Coronary artery (tissue), 2 donors: ENCODE data around the gene TEKT2.

Experiments
- DNase-seq: peaks from one replicate; pipeline ENCODE4 v3.0.0-alpha.2; 2017; ENCODE audit warnings: low spot score
- H3K27ac ChIP-seq, 2 donors: fragments of 200-600 bp; sonication (generic); one replicate each; pipeline ENCODE4 v1.5.1; 2016 to 2019
- H3K4me3 ChIP-seq: fragments of 200-600 bp; sonication (generic); 2 replicates; pipeline ENCODE4 v1.5.1; 2016; ENCODE audit warnings: mild to moderate bottlenecking, moderate library complexity
- CTCF ChIP-seq: fragments of 200-600 bp; sonication (generic); IDR thresholded peaks from one replicate; pipeline ENCODE4 v1.5.1; 2019; ENCODE audit warnings: antibody characterized with exemption

Gene TEKT2

GRCh38 chr1:36115200-36115669 is 31.3 kb downstream of the TEKT2 start:
- DNase-seq = peak; percentile 88
- no peak for TF ChIP-seq CTCF
- Histone ChIP-seq H3K4me3 (peak overlapping the region; percentile 4), H3K27ac (peak overlapping the region; percentile 88 to 92)

- no peak for DNase-seq
- Histone ChIP-seq H3K4me3 (no peak overlapping the region), H3K27ac (peak overlapping the region; percentile 88 to 92)
- TF ChIP-seq CTCF = no peak
Measured at GRCh38 chr1:36115931-36116330, 32.0 kb downstream of the TEKT2 start.

- Histone ChIP-seq H3K4me3 (no peak overlapping the region), H3K27ac (peak overlapping the region; percentile 88 to 92)
- no peak for DNase-seq
- no peak for TF ChIP-seq CTCF
Measured at GRCh38 chr1:36116901-36117300, 33.0 kb downstream of the TEKT2 start.

GRCh38 chr1:36118447-36119204 is 34.7 kb downstream of the TEKT2 start:
- Histone ChIP-seq H3K27ac (peak overlapping the region; percentile 88 to 92), H3K4me3 (no peak overlapping the region)
- DNase-seq = no peak
- no peak for TF ChIP-seq CTCF

- Histone ChIP-seq H3K4me3 (no peak overlapping the region), H3K27ac (peak overlapping the region; percentile 57 to 88)
- DNase-seq = no peak
- TF ChIP-seq CTCF = no peak
Measured at GRCh38 chr1:36119456-36119855, 35.6 kb downstream of the TEKT2 start.

GRCh38 chr1:36122062-36123030 is 38.5 kb downstream of the TEKT2 start:
- Histone ChIP-seq H3K27ac (peak overlapping the region in 1 of 2 donors; percentile 93), H3K4me3 (no peak overlapping the region)
- DNase-seq = no peak
- TF ChIP-seq CTCF = no peak
